ENCODE data around the gene EEF1AKMT1. TPM values are rescaled to one million over a fixed set of nuclear protein-coding genes. Genes with fewer than 3 reads are reported as not detected.

EEF1AKMT1 gene
- total RNA-seq, 4 donors from 2014 or later = 5.9 to 8.5 (median 8.0) TPM

GRCh38 chr13:20680416-20681080 is 93.2 kb downstream of the EEF1AKMT1 start:
- Histone ChIP-seq H3K4me1 (no peaks in the 10 kb centered on the region), H3K4me3 (no peak overlapping the region), H3K36me3 (no peaks in the 10 kb centered on the region), H3K27me3 (no peaks in the 10 kb centered on the region), H3K27ac (no peak overlapping the region), H3K9me3 (no peaks in the 10 kb centered on the region)
- ATAC-seq = no peak
- TF ChIP-seq POLR2A (IDR thresholded peaks at IDR 0.05) = no peak
- no peak for TF ChIP-seq CTCF (IDR thresholded peaks at IDR 0.05 in 4 of 5, conservative IDR thresholded peaks at IDR 0.05 in 1 of 5)
- no peak for DNase-seq
- in situ Hi-C loops (cut with MboI; ENCODE audit: low sequenced_read_pairs in 4 of 4) = no loop called here
- intact Hi-C loops (cut with DNase I; ENCODE audit: low total_unique reads) = no loop called here

- DNase-seq (no peak), ATAC-seq (no peak)
- in situ Hi-C loops (cut with MboI; ENCODE audit: low sequenced_read_pairs in 4 of 4) (no loop called here), intact Hi-C loops (cut with DNase I; ENCODE audit: low total_unique reads) (no loop called here)
- H3K4me1 ChIP-seq = no peaks in the 10 kb centered on the region
- H3K27me3 ChIP-seq = no peaks in the 10 kb centered on the region
- no peaks in the 10 kb centered on the region for H3K9me3 ChIP-seq
- H3K36me3 ChIP-seq = no peaks in the 10 kb centered on the region
- H3K27ac ChIP-seq = no peak overlapping the region
- TF ChIP-seq POLR2A (IDR thresholded peaks at IDR 0.05) = no peak
- no peak overlapping the region for H3K4me3 ChIP-seq
These were observed 93.9 kb downstream of the EEF1AKMT1 start for GRCh38 chr13:20679879-20680278.

Other genes starting within 250 kb of the EEF1AKMT1 start
- 10 to 100 TPM; 11.0 to 17.4 (median 15.7) TPM for gene CRYL1, start 248.1 kb downstream of the EEF1AKMT1 start, total RNA-seq
- 1 to 10 TPM; 3.5 to 9.4 (median 4.5) TPM for gene IFT88, start 206.8 kb downstream of the EEF1AKMT1 start, total RNA-seq
- 10 to 100 TPM in 1 of 4 donors, 1 to 10 TPM in 3; 2.2 to 14.2 (median 3.0) TPM for gene IL17D, start 70.3 kb downstream of the EEF1AKMT1 start, total RNA-seq
- gene XPO4, start 128.8 kb upstream of the EEF1AKMT1 start, total RNA-seq = 10 to 100 TPM; 10.0 to 18.7 (median 14.7) TPM